Measurements from ENCODE around the gene SHISA5. TPM values are rescaled to one million over a fixed set of nuclear protein-coding genes. Genes with fewer than 3 reads are reported as not detected.

SHISA5 gene
- total RNA-seq, 2 experiments from 2014 or later: 85.7 to 90.3 TPM

DNA sequence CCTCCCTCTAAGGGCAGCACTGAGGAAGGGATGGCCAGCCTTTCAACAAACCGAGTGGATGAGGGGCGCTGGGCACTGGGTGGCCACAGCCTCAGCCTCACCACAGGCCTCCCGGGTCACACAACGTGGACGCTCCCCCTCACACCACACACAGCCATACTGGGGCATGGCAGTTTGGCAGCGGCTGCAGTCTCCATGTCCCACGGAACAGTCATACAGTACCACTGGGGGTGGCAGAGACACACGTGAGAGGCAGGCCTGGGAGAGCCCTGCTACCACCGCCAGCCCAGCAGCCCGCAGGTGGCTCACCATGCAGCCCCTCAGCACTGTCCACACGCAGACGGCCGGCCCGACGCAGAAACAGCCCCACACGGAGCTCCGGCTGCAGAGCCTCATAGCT, 85.8 kb downstream of the SHISA5 start:
- CTCF ChIA-PET: interaction anchor here (1.1 kb wide), 1 partner anchor 17 kb away, joined by 5 read pairs; no protein-coding TSS in a partner anchor
- intact Hi-C loops (cut with micrococcal nuclease): no loop called here
- Mint-ChIP-seq H3K9me3 (no peaks in the 10 kb centered on the region), H3K27ac (no peak overlapping the region), H3K4me3 (no peak overlapping the region), H3K27me3 (ENCODE audit: low read depth) (no peaks in the 10 kb centered on the region), H3K36me3 (ENCODE audit: low read depth) (no peaks in the 10 kb centered on the region), H3K4me1 (ENCODE audit: low read depth) (no peaks in the 10 kb centered on the region)
- DNase-seq: no peak

Small RNA genes lying within 50 kb of the gene (microRNA-seq; reads per million reads assigned to microRNA genes)
- gene MIR6823 (ENCODE audit: borderline microRNAs expressed, borderline replicate concordance): not detected

Other genes starting within 250 kb of the SHISA5 start
- 10 to 100 TPM; 17.7 to 24.4 TPM for gene NME6, start 202.8 kb downstream of the SHISA5 start, total RNA-seq
- not detected for gene SPINK8, start 170.5 kb downstream of the SHISA5 start, total RNA-seq
- not detected for gene FBXW12, start 132.0 kb downstream of the SHISA5 start, total RNA-seq
- gene PLXNB1, start 74.1 kb downstream of the SHISA5 start, total RNA-seq: 1 to 10 TPM; 1.5 to 2.0 TPM
- 10 to 100 TPM; 16.4 to 17.4 TPM for gene CCDC51, start 64.1 kb downstream of the SHISA5 start, total RNA-seq
- gene TMA7, start 63.9 kb downstream of the SHISA5 start, total RNA-seq: 100 to 1,000 TPM; 319 to 353 TPM
- gene ATRIP, start 57.4 kb downstream of the SHISA5 start, total RNA-seq: 10 to 100 TPM in 1 of 2 experiments, 1 to 10 TPM in 1; 8.9 to 10.0 TPM
- gene PFKFB4, start 52.6 kb upstream of the SHISA5 start, total RNA-seq: 1 to 10 TPM; 5.1 to 5.4 TPM
- gene UCN2, start 59.6 kb upstream of the SHISA5 start, total RNA-seq: not detected
- 1 to 10 TPM in 1 of 2 experiments, under 1 TPM in 1; 0.84 to 1.0 TPM for gene COL7A1, start 91.2 kb upstream of the SHISA5 start, total RNA-seq
- 100 to 1,000 TPM; 211 to 232 TPM for gene UQCRC1, start 105.5 kb upstream of the SHISA5 start, total RNA-seq
- not detected for gene TMEM89, start 117.6 kb upstream of the SHISA5 start, total RNA-seq
- gene SLC26A6, start 131.3 kb upstream of the SHISA5 start, total RNA-seq: 10 to 100 TPM; 24.3 to 24.7 TPM
- gene CELSR3, start 158.7 kb upstream of the SHISA5 start, total RNA-seq: 1 to 10 TPM; 4.9 to 5.1 TPM
- gene NCKIPSD, start 181.7 kb upstream of the SHISA5 start, total RNA-seq: 10 to 100 TPM; 27.3 to 28.7 TPM
- gene IP6K2, start 213.0 kb upstream of the SHISA5 start, total RNA-seq: 10 to 100 TPM; 64.3 to 68.3 TPM

Data from activated naive CD4-positive, alpha-beta T cell treated with anti-CD3 and anti-CD28 coated beads for 36 hours (primary cell).